ENCODE data around the gene RNU1-4.

DNA sequence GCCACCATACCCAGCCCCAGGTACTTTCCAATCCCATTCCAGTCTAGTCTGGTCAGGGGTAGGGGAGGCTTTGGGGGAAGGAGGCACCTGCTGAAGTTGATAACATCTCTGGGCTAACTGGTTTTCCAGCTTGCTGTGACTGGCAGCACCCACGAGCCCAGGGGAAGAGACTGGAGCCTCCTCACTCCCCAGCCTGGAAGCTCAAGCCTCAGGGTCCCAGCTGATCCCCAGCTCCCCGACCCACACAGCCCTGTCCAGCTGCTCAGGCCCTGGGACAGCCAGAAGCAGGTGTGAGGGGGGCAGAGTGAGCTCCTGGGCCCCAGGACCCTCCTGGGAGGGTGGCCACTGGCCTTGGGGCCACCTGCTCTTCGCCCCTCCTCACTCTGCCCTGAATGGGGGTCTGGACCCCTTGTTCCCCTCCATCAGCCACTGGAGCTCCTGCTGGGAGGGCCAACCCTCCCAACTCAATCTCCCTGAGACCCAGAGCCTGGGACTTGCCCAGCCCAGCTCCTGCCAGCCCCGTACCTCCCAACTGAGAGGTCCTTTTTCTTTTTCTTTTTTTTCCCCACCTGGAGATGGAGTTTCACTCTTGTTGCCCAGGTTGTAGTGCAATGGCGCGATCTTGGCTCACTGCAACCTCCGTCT, 23.5 kb upstream of the RNU1-4 start:
- TF ChIP-seq, protein P1, sequence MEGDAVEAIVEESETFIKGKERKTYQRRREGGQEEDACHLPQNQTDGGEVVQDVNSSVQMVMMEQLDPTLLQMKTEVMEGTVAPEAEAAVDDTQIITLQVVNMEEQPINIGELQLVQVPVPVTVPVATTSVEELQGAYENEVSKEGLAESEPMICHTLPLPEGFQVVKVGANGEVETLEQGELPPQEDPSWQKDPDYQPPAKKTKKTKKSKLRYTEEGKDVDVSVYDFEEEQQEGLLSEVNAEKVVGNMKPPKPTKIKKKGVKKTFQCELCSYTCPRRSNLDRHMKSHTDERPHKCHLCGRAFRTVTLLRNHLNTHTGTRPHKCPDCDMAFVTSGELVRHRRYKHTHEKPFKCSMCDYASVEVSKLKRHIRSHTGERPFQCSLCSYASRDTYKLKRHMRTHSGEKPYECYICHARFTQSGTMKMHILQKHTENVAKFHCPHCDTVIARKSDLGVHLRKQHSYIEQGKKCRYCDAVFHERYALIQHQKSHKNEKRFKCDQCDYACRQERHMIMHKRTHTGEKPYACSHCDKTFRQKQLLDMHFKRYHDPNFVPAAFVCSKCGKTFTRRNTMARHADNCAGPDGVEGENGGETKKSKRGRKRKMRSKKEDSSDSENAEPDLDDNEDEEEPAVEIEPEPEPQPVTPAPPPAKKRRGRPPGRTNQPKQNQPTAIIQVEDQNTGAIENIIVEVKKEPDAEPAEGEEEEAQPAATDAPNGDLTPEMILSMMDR (IDR thresholded peaks at IDR 0.05; ENCODE audit: low read depth, low read length) = no peak
- TF ChIP-seq EZH2phosphoT487 (IDR thresholded peaks at IDR 0.05; ENCODE audit: low read depth) = no peak

All from OCI-LY3 (cell line).